NCI-H526 treated with DMSO at 0.1 percent for 48 hours (cell line): ENCODE results near the gene GUCA2A.
"Not testable (repeated sequence)": the region's sequence is repeated elsewhere in the genome, so short reads cannot be mapped to it uniquely, and the experiment has no call there.

Source experiments
- DNase-seq: peaks from one replicate; lab custom pipeline; 2025; lab: John Stamatoyannopoulos, UW

The GUCA2A gene

GRCh38 chr1:42164551-42165420 is at the start of gene GUCA2A:
GUCA2A (minus strand) TSS chr1:42164745; CDS start chr1:42164712, 33 bp downstream.
- no peak for DNase-seq

DNA sequence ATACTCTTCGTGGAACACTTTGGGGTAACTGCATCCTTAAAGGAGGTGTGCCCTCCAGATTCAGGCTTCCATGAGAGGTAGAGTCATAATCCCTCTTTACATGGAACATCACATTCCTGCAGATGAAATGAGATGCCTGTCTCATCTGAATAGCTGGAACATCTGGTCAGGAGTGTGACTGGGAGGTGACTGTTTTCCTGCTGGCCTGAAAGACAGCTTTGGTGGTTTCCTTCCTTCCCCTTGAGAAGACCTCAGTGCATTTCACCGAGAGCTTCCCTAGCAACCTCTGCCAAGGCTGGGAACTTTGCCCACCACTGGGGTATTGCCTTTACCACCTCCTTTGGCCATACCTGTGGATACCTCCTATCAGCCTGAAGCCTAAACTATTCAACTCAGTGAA is 46.7 kb upstream of the GUCA2A start:
- DNase-seq: no peak

GRCh38 chr1:42210421-42211133 is 46.0 kb upstream of the GUCA2A start:
- no peak for DNase-seq

- no peak for DNase-seq
Measured at GRCh38 chr1:42209526-42210251, 45.1 kb upstream of the GUCA2A start.

DNA sequence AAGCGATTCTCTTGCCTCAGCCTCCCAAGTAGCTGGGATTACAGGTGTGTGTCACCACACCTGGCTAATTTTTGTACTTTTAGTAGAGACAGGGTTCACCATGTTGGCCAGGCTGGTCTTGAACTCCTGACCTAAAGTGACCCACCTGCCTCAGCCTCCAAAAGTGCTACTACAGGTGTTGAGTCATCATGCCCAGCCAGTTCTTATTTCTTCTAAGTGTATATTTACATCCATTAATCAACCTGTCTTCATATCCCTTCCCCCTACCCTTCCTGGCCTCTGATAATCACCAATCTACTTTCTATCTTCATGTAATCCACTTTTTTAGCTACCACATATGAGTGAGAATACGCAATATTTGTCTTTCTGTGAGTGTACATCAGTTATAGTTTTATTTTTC is 42.4 kb upstream of the GUCA2A start:
- not testable (repeated sequence) for DNase-seq

DNA sequence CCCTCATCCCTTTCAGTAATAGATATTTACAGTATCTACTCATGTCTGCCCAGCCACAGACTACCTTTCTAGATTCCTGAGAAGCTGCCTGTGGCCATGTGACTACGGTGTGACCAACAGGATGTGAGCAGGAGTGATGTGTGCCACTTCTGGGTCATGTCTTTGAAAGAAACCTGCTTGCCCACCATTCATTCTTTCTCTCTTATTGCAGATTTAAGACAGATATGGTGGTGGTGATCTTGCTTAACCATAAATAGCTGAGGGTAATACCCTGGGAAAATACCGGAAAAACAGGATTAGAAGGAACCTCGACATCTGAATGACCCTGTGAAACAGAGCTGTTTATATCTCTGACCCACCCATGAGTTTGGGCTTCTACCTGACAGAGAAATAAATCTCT is 41.6 kb upstream of the GUCA2A start:
- DNase-seq: no peak

DNA sequence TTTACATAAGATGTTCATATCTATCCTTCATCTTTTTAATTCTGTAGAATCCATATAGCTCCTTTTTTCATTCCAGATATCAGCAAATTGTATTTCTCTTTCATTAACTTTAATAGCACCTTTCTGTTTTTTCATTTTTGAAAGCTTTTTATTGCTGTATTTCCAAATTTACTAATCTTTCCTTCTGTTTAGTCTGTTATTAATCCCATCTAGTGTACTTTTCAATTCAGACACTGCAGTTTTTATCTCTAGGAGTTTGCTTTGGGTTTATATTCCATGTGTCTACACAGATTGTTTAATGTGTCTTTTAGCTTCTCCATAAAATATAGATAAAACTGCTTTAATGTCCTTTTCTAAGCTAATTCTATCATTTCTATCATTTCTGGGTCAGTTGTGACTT is 37.4 kb upstream of the GUCA2A start:
- DNase-seq: no peak

DNA sequence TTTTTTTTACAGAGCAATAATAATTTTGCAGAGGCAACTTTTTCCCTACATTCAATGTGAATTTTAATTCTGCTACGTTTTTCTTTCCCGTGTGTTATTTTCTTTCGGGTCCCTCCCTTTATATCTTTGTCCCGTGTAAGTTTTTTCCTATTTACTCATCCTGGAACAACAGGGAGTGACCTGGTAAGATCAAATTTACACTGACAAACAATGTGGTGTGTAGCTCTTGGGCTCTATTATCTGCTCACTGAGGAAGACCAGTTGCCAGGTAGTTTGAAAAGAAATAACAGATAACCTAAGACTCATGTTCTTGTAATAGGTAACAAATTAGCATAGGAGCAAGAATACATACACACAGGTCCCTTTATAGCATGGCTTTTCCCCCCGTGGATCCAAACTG is 33.7 kb upstream of the GUCA2A start:
- no peak for DNase-seq

DNA sequence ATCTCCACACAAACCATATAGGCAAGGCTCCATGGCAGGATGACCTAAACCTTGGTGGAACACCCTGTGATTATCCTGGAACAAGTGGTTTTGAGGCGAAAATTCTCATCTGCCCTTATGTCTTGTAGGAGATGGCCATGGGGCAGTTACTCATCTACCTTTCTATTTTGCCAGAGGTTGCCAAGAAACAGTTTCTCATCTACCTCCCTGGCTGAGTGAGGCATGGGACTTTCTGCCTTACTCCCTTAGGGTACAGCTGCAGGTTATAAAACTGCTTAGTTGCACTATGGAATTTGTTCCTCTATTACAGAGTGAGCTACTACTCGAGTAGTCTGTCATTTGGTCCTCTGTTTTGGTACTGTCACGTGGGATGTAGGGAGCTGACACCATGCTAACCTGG is 31.3 kb upstream of the GUCA2A start:
- DNase-seq: no peak

DNA sequence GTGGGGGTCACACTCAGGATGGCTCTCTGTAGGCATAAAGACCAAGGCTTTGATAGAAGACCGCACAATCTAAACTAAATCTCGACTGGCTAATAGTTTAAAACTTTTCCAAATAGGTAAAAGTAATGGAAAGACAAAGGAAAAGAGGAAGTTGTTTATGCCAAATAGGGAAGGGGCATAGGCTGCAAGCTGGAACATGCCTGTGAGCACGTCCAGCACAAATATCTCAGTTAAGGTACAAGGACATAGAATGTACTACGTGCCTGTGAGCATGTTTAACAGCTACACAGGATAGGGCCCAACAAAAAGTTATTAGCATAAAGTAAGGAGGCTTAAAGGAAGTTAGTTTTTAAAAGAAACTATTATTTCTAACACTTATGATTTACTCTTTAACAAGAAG is 27.6 kb upstream of the GUCA2A start:
- no peak for DNase-seq

GRCh38 chr1:42191319-42191718 is 26.8 kb upstream of the GUCA2A start:
- no peak for DNase-seq

DNA sequence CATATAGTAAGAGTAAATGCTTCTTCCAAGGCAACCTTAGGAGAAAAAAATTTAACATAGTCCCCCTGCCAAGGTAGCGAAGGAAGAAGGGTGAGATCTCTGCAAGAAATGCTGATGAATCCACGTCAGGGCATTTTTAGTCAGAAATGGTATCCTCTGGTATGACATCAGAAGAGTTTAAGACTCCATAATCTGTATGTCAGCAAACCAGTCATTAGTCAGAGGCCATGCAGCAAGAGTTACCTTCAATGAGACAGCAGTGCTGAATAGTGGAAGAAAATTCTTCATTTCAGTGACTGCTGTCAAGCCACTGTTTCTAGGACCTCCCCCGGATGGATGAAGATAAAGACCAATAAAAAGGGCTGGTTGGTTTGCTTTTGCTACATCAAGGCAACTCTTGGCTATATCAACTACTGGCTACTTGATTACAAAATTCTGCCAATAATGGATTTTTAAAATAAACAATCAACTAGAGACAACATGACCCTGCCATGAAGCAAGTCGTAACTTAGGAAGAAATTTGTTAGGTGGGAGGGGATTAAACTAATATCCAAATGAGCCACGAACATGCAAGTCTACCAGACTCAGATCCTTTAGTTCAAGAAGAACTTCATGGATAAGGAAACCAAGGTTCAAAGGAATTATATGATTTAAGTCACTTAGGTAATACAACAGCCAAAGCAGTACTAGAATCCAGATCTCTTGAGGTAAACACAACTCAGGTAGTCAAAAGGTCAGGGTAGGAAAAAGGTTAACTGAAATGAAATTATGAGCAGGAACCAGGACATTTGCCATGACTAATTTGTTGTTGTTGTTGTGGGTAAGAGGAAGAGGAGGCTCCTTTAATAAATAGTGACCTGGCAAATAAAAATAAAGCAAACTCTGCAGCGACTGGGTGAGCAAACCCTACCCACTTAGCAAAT is 25.6 kb upstream of the GUCA2A start:
- DNase-seq: no peak

DNA sequence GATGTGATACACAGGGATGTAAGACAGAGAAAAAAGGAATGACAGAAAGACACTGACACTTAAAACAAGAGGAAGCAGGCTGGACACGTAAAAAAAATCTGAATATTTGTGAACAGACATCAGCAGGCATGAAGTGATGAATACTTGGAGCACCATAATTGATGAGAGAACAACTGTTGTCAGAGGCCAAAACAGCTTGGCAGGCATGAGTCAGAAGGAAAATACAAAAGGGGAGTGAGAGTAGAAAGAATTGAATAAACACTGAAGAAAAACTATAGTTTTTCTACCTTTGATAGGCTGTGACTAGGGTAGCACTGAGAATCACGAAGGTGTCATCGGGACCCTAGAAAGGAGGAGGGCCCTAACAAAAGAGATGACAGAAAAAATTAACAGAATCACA is 21.6 kb upstream of the GUCA2A start:
- DNase-seq: no peak

DNA sequence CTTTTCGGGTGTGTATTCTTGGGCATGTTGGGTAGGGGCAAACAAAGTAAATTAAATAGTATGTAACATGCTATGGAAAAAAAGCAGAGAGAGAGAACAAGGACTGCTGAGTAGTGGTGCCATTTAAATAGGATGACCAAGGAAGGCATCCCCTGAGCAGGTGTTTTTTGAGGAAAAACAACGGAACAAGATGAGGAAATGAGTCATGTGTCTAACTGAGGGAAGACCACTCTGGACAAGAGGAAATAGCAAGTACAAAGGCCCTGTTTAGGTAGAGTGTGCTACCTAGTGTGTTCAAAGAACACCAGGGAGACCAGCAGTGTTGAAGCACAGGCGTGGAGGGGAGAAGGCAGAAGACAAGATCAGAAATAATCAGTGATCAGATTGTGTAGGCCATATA is 20.1 kb upstream of the GUCA2A start:
- no peak for DNase-seq

DNA sequence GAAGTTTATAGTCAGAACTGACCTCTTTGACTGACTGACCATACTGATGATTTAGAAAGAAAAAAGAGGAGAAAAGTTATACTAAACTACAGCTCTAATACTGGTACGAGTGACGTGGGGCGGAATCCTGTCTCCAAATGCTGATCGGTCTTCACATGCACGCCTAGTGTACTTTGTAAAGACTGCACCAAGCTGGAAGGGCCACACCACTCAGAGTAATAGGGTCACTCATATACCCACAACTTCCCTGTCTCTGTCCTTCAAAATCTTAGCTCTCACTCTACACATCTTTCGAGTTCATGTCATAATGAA is 19.4 kb upstream of the GUCA2A start:
- DNase-seq: no peak

- DNase-seq: no peak
Measured at GRCh38 chr1:42183210-42183956, 18.8 kb upstream of the GUCA2A start.

GRCh38 chr1:42181687-42182086 is 17.1 kb upstream of the GUCA2A start:
- DNase-seq: no peak

GRCh38 chr1:42179900-42180329 is 15.4 kb upstream of the GUCA2A start:
- no peak for DNase-seq

DNA sequence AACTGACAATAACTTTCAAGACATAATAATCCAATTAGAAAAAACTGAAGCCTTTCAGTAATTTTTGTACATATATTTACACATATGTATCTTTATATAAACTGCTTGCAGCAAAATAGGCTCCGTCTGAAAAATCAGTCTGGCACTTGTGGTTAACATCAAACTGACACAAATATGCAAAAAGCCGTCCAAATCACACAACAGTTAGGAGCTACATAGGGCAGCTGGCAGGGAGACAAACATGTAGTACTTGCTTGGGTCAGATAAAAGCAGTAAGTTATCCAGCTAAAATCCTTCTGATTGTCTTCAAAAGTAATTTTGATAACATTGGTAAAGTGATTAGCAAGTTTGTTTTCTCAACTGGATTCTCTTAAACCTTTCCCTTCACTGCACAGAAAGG is 14.7 kb upstream of the GUCA2A start:
- DNase-seq: peak; percentile 54

DNA sequence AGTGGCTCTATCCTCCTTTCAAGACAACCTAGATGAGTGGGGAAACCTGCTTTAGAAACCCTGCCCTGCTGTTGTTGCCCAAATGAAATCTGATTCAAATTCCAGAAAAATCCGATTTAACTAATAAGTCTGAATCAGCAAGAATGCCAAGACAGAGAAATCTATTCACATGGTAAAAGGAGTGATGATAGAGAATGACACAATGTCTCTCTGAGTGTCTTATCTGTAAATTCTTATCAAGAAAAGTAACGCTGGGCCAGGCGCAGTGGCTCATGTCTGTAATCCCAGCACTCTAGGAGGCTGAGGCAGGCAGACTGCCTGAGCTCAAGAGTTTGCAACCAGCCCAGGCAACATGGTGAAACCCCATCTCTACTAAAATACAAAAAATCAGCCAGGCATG is 13.7 kb upstream of the GUCA2A start:
- peak; percentile 20 for DNase-seq

GRCh38 chr1:42177541-42177981 is 13.0 kb upstream of the GUCA2A start:
- DNase-seq: peak; percentile 83
